ENCODE data around the gene CBX4. TPM values are rescaled to one million over a fixed set of nuclear protein-coding genes. Genes with fewer than 3 reads are reported as not detected.

The CBX4 gene
- total and polyA plus RNA-seq, 2 of the 13 experiments (the other 11 are each of a cell fraction or from before 2014, with no cell fraction given): 25.8 to 50.8 TPM

DNA sequence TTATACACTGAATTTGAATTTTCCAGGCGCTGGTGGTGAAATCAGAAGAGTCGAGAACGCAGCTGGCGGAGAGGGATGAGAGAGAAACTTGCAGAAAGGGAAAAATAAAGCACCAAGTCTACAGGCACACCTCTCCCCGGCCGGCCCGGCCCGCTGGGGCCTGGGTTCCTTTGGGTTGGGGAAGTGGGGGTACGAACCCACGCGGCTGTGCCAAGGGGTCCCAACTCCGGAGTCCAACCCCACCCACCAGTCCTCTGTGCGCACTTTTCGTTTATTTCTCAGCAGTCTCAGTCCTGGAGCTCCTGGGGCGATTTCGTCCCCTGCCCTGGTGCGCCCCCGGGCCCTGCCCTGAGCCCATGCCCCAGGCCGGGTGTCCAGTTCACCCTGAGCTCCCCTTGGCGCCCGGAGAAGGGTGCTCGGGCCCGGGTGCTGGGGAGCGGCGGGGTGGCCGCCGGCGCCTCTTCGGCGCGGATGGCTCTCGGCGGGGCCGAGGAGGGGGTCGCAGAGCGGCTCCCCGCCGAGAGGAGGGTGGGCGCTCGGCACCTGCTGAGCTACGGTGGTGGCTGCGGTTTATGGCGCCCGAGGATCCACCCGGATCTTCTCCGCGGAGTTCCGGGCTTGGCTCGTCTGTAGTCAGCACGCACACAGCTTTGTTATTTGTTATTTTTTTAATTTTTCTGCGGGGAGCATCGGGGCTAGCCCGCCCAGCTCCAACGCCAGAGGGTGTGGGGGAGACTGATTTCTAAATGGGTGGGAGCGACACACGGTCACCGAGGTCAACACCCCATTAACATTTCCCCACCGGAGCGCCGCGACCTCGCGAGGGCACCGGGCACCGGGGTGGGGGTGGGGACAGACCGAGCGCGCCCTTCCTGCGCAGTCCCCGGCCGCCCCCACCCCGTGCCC lies 26.6 kb downstream of the CBX4 start (continued):
- TF ChIP-seq, protein P1, sequence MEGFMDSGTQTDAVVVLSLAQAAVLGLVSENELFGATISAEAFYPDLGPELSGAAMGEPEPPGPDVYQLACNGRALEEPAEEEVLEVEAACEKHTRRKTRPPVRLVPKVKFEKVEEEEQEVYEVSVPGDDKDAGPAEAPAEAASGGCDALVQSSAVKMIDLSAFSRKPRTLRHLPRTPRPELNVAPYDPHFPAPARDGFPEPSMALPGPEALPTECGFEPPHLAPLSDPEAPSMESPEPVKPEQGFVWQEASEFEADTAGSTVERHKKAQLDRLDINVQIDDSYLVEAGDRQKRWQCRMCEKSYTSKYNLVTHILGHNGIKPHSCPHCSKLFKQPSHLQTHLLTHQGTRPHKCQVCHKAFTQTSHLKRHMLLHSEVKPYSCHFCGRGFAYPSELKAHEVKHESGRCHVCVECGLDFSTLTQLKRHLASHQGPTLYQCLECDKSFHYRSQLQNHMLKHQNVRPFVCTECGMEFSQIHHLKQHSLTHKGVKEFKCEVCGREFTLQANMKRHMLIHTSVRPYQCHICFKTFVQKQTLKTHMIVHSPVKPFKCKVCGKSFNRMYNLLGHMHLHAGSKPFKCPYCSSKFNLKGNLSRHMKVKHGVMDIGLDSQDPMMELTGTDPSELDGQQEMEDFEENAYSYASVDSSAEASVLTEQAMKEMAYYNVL (CRISPR knock-in tag; IDR thresholded peaks at IDR 0.05; ENCODE audit: borderline replicate concordance): no peak
- TF ChIP-seq ZBTB20 (CRISPR knock-in tag; IDR thresholded peaks at IDR 0.05; ENCODE audit: borderline replicate concordance, low read depth): 0 out of 2 replicates have a peak, but pooled peaks have one; percentile 36
- TF ChIP-seq, protein P2, sequence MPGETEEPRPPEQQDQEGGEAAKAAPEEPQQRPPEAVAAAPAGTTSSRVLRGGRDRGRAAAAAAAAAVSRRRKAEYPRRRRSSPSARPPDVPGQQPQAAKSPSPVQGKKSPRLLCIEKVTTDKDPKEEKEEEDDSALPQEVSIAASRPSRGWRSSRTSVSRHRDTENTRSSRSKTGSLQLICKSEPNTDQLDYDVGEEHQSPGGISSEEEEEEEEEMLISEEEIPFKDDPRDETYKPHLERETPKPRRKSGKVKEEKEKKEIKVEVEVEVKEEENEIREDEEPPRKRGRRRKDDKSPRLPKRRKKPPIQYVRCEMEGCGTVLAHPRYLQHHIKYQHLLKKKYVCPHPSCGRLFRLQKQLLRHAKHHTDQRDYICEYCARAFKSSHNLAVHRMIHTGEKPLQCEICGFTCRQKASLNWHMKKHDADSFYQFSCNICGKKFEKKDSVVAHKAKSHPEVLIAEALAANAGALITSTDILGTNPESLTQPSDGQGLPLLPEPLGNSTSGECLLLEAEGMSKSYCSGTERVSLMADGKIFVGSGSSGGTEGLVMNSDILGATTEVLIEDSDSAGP (CRISPR knock-in tag; IDR thresholded peaks at IDR 0.05; ENCODE audit: borderline replicate concordance): no peak
- TF ChIP-seq, protein P3, sequence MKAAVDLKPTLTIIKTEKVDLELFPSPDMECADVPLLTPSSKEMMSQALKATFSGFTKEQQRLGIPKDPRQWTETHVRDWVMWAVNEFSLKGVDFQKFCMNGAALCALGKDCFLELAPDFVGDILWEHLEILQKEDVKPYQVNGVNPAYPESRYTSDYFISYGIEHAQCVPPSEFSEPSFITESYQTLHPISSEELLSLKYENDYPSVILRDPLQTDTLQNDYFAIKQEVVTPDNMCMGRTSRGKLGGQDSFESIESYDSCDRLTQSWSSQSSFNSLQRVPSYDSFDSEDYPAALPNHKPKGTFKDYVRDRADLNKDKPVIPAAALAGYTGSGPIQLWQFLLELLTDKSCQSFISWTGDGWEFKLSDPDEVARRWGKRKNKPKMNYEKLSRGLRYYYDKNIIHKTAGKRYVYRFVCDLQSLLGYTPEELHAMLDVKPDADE (CRISPR knock-in tag; IDR thresholded peaks at IDR 0.05): 0 out of 2 replicates have a peak, but pooled peaks have one; percentile 75
- 0 out of 2 replicates have a peak, but pooled peaks have one; percentile 27 for TF ChIP-seq NFKB2 (CRISPR knock-in tag; IDR thresholded peaks at IDR 0.05; ENCODE audit: borderline replicate concordance)
- peak; percentile 11; the same call in 1 of the 2 replicates for TF ChIP-seq HDAC2 (CRISPR knock-in tag; IDR thresholded peaks at IDR 0.05)
- no peak for TF ChIP-seq CBX1 (IDR thresholded peaks at IDR 0.05; ENCODE audit: low read depth)
- no peak for TF ChIP-seq ZNF678 (CRISPR knock-in tag; IDR thresholded peaks at IDR 0.05)
- TF ChIP-seq IKZF4 (CRISPR knock-in tag; IDR thresholded peaks at IDR 0.05; ENCODE audit: borderline replicate concordance, low read depth, not compliant biosample characterization): peak; percentile 54
- TF ChIP-seq ZNF777 (CRISPR knock-in tag; IDR thresholded peaks at IDR 0.05): peak; percentile 60
- TF ChIP-seq, protein P4, sequence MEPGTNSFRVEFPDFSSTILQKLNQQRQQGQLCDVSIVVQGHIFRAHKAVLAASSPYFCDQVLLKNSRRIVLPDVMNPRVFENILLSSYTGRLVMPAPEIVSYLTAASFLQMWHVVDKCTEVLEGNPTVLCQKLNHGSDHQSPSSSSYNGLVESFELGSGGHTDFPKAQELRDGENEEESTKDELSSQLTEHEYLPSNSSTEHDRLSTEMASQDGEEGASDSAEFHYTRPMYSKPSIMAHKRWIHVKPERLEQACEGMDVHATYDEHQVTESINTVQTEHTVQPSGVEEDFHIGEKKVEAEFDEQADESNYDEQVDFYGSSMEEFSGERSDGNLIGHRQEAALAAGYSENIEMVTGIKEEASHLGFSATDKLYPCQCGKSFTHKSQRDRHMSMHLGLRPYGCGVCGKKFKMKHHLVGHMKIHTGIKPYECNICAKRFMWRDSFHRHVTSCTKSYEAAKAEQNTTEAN (CRISPR knock-in tag; conservative IDR thresholded peaks at IDR 0.05): 0 out of 2 replicates have a peak, but pooled peaks have one; percentile 16
- no peak for TF ChIP-seq DNMT1 (CRISPR knock-in tag; IDR thresholded peaks at IDR 0.05)
- 0 out of 2 replicates have a peak, but pooled peaks have one; percentile 14 for TF ChIP-seq FOSL1 (CRISPR knock-in tag; IDR thresholded peaks at IDR 0.05; ENCODE audit: borderline replicate concordance)
- TF ChIP-seq GABPB1 (CRISPR knock-in tag; IDR thresholded peaks at IDR 0.05): peak; percentile 37; the same call in 1 of the 2 replicates
- TF ChIP-seq, protein P5, sequence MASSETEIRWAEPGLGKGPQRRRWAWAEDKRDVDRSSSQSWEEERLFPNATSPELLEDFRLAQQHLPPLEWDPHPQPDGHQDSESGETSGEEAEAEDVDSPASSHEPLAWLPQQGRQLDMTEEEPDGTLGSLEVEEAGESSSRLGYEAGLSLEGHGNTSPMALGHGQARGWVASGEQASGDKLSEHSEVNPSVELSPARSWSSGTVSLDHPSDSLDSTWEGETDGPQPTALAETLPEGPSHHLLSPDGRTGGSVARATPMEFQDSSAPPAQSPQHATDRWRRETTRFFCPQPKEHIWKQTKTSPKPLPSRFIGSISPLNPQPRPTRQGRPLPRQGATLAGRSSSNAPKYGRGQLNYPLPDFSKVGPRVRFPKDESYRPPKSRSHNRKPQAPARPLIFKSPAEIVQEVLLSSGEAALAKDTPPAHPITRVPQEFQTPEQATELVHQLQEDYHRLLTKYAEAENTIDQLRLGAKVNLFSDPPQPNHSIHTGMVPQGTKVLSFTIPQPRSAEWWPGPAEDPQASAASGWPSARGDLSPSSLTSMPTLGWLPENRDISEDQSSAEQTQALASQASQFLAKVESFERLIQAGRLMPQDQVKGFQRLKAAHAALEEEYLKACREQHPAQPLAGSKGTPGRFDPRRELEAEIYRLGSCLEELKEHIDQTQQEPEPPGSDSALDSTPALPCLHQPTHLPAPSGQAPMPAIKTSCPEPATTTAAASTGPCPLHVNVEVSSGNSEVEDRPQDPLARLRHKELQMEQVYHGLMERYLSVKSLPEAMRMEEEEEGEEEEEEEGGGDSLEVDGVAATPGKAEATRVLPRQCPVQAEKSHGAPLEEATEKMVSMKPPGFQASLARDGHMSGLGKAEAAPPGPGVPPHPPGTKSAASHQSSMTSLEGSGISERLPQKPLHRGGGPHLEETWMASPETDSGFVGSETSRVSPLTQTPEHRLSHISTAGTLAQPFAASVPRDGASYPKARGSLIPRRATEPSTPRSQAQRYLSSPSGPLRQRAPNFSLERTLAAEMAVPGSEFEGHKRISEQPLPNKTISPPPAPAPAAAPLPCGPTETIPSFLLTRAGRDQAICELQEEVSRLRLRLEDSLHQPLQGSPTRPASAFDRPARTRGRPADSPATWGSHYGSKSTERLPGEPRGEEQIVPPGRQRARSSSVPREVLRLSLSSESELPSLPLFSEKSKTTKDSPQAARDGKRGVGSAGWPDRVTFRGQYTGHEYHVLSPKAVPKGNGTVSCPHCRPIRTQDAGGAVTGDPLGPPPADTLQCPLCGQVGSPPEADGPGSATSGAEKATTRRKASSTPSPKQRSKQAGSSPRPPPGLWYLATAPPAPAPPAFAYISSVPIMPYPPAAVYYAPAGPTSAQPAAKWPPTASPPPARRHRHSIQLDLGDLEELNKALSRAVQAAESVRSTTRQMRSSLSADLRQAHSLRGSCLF (CRISPR knock-in tag; IDR thresholded peaks at IDR 0.05; ENCODE audit: borderline replicate concordance): no peak
- TF ChIP-seq ATF7-NPFF (CRISPR knock-in tag; IDR thresholded peaks at IDR 0.05; ENCODE audit: low read depth): no peak
